Measurements from ENCODE around the gene HSPH1.

Gene HSPH1

GRCh38 chr13:31161557-31162150 is at the start of gene HSPH1:
Gene HSPH1 (minus strand): TSS chr13:31161904. CDS start chr13:31161582, 322 bp downstream.
- peak; percentile 79 for DNase-seq (ENCODE audit: low read depth)

- DNase-seq (ENCODE audit: low read depth), result no peak
Observed at GRCh38 chr13:31209841-31210210, 48.1 kb upstream of the HSPH1 start.

DNA sequence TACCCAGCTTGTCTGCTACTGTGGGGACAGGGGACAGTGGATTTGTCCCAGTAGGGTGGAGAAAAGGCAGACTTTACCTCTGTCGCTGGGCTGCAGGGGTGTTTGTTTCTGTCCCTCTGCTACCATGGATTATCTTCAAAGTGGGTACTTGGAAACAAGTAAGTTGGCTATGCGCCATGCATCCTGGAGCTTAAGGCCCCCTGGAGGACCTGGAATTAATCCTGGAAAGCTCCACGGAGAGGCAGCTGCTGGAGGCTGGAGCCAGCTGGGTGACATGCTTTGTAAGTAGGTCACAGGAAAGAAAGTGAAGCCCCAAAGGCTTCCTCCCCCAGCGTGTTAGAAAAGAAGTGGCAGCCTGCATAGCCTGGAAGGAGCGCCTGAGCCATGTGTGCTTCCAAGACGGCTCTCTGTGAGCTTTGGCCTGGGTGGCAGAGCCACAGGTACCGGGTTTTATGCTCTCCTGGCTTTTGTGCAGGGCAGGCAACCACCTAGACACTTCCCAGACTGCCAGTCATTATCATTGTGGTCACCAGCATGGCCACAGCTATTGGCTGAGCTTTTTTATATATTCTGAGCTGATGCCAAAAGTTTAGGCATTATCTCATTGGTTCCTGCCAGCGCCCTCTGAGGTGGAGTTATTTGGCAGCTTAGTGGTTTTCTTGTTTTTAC is 47.6 kb upstream of the HSPH1 start:
- DNase-seq (ENCODE audit: low read depth), result no peak

DNA sequence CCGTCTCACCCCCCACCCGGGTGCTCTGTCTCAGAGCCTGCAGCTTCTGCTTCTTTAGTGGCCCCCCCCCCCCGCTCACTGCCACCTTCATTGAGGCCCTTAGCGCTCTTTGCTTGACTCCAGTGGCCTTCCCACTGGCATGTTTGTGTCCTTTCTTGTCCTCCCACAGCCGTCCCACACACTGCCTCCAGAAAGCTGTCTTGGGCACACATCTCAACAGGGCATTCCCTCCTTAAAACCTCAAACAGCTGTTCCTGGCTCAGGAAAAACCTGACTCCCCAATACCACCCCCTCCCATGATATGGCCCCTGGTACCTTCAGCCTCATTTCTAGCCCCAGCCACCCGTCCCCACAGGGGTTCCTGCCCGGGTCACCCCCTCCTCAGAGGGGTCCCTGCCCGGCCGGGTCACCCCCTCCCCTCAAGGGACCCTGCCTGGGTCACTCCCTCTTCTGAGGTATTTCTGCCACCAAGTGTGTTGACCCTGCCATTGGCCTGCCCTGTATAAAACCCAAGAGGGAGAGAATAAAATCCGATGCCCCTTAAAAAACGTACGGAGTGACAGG is 46.9 kb upstream of the HSPH1 start:
- DNase-seq (ENCODE audit: low read depth), result no peak

DNA sequence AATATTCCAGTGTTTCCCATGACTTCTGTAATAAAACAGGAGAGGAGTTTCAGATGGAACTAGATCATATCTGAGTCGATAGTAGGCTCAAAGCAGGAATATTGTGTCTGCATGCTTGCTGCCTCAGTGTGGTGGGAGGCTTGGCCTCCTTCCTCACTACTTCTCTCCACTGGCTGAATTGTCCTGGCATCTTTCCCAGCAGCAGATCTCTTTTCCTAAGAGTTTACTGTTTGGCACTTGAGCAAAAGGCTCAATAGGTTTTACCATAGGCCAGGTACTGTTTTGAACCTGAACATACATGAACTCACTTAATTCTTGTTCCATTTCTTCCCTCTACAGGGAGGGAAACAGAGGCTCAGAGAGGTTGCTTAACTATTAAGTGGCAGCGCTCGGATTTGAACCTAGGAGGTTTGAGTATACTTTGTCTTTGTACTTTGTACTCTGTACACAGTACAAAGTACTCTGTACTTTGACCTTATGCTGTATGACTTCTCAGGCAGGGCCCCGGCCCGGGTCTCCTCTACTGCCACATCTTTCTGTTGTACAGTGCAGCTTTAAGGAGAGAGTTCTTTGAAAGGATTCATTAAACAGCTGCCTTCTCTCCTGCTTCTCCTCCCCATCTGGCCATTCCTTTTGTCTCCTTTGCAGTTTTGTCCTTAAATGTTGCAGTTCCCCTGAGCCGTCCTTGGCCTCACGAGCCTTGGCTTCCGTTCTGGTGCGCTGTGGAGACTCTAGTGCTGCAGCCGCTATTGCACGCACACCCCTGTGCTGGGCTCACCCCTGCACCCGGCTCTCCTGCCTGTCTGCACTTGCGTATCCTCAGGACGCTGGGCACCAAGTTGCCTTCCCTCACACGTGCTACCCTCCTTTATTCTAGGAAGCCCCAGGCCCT is 46.2 kb upstream of the HSPH1 start:
- DNase-seq (ENCODE audit: low read depth), result no peak

- no peak for DNase-seq (ENCODE audit: low read depth)
Observed at GRCh38 chr13:31204592-31204991, 42.9 kb upstream of the HSPH1 start.

- no peak for DNase-seq (ENCODE audit: low read depth)
Observed at GRCh38 chr13:31201341-31202031, 39.8 kb upstream of the HSPH1 start.

GRCh38 chr13:31200637-31200971 is 38.9 kb upstream of the HSPH1 start:
- DNase-seq (ENCODE audit: low read depth), result no peak

GRCh38 chr13:31199849-31200636 is 38.3 kb upstream of the HSPH1 start, which contains the start of gene B3GLCT:
Gene B3GLCT (plus strand): TSS chr13:31199975. CDS start chr13:31200085, 110 bp downstream.
- DNase-seq (ENCODE audit: low read depth), result no peak

DNA sequence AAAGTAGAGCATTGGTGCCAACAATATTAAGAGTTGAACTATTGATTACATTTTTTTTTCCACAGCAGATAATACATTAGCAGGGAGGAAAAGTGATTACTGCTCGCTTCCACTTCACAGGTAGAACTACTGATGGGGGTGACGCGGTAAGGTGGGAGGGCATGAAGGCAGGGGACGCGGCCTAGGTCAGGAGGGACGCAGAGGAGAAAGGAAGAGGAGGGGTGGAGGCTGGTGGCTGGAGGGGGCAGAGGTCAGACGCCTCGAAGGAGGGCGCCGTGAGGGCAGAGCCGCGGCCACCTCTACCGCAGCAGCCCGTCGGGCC is 37.8 kb upstream of the HSPH1 start:
- DNase-seq (ENCODE audit: low read depth), result no peak

- DNase-seq (ENCODE audit: low read depth), result no peak
Observed at GRCh38 chr13:31198519-31198918, 36.8 kb upstream of the HSPH1 start.

DNA sequence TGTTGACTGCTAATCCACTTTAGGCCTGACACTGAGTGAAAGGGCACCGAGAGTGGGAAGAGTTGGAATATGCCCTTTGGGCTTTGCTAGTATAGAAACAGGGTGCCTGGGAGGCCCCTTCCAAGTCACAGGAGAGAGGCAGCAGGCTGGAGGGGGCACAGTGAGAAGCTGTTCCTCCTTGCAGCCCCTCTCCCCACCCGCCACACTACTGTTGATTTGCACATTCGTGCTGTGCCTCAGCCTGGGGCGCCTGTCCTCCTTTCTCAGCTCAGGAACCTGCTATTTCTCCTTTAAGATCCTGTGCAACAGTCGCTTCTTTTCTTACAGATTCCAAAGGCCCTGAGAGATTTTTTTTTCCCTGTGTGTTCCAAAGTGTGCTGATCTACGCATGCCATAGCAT is 35.3 kb upstream of the HSPH1 start:
- no peak for DNase-seq (ENCODE audit: low read depth)

GRCh38 chr13:31195616-31196015 is 33.9 kb upstream of the HSPH1 start:
- DNase-seq (ENCODE audit: low read depth), result no peak

- DNase-seq (ENCODE audit: low read depth), result no peak
Observed at GRCh38 chr13:31192306-31192705, 30.6 kb upstream of the HSPH1 start.

GRCh38 chr13:31191748-31192147 is 30.0 kb upstream of the HSPH1 start:
- no peak for DNase-seq (ENCODE audit: low read depth)

- no peak for DNase-seq (ENCODE audit: low read depth)
Observed at GRCh38 chr13:31184981-31185645, 23.4 kb upstream of the HSPH1 start.

DNA sequence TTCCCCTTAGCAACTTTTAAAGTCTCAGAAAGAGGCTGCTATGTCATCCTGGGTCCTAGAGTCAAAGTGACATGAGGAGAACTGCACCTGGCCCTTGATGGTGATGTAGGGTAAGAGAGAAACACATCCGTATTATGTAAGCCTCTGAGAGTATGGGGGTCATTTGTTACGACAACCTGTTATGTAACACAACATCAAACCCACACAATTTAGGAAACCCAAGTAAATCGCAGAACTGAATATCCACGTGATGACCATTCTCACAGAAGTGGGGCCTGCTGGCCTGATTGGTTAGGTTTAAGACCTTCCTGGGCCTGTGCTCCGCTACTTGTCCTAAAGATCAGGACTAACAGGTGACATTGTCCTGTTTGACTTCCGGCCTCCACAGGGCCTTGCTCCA is 22.7 kb upstream of the HSPH1 start:
- DNase-seq (ENCODE audit: low read depth), result no peak

- DNase-seq (ENCODE audit: low read depth), result no peak
Observed at GRCh38 chr13:31182987-31183386, 21.3 kb upstream of the HSPH1 start.

- DNase-seq (ENCODE audit: low read depth), result no peak
Observed at GRCh38 chr13:31179754-31180153, 18.1 kb upstream of the HSPH1 start.

GRCh38 chr13:31179241-31179640 is 17.5 kb upstream of the HSPH1 start:
- DNase-seq (ENCODE audit: low read depth), result no peak
